Measurements from ENCODE around the gene CACNA2D3. TPM values are rescaled to one million over a fixed set of nuclear protein-coding genes. Genes with fewer than 3 reads are reported as not detected.

The CACNA2D3 gene
- total RNA-seq, 6 experiments from 2014 or later = 0.14 to 0.23 (median 0.19) TPM; not detected in 2

DNA sequence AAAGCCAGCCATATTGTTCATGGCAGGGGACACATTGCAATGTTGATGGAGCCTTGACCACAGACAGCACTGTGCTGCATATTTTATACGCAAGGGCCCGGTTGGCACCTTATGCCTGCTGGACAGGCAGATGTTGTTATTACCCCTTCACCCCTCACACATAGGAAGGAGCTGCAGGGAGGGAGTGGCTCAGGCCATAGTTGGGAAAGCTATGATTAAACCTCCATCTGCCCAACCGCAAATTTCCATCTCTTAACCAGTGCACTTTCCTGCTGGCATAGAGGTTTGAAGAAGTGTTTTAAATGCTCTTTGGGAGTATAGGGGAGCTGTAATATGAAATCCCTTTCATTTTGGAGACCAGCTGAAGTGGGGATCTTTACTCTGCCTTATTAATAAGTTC is 224.7 kb downstream of the CACNA2D3 start:
- no peak overlapping the region for H3K27ac Mint-ChIP-seq
- no peaks in the 10 kb centered on the region; the same call in 1 of the 2 replicates for H3K27me3 Mint-ChIP-seq (ENCODE audit: insufficient read depth)
- no peak for DNase-seq
- no peak overlapping the region for H3K4me3 Mint-ChIP-seq
- H3K36me3 Mint-ChIP-seq (ENCODE audit: low read depth) = no peaks in the 10 kb centered on the region; the same call in 1 of the 2 replicates
- TF ChIP-seq CTCF (IDR thresholded peaks at IDR 0.05) = no peak
- H3K9me3 Mint-ChIP-seq = peaks cover 56% of the 10 kb centered on the region
- no peaks in the 10 kb centered on the region for H3K4me1 Mint-ChIP-seq (ENCODE audit: low read depth)

- Mint-ChIP-seq H3K36me3 (ENCODE audit: low read depth) (no peaks in the 10 kb centered on the region; the same call in 1 of the 2 replicates), H3K9me3 (peaks cover 54% of the 10 kb centered on the region), H3K27ac (no peak overlapping the region), H3K27me3 (ENCODE audit: insufficient read depth) (no peaks in the 10 kb centered on the region), H3K4me3 (no peak overlapping the region), H3K4me1 (ENCODE audit: low read depth) (no peaks in the 10 kb centered on the region)
- no peak for DNase-seq
- no peak for TF ChIP-seq CTCF (IDR thresholded peaks at IDR 0.05)
Observed at GRCh38 chr3:54347933-54348332, 225.6 kb downstream of the CACNA2D3 start.

DNA sequence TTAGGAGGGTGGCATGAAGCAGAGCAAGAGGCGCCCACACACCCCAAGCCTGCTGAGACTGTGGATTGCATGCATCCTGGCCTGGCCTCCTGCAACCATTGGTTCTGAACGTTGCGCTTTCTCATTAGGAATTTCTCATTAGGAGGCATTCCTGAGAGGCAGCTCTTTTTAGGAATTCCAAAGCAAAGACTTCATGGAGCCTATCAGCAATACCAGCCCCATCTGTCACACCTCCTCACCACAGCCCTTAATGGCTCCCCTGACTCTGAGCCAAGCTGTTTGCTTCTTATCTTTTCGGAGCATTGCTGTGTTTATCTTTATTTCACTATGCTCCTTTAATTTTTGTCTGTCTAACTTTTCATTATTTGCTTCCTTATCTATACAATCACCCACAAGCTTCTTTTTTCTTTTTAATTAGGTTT is 226.9 kb downstream of the CACNA2D3 start:
- H3K4me1 Mint-ChIP-seq (ENCODE audit: low read depth) = no peaks in the 10 kb centered on the region
- H3K9me3 Mint-ChIP-seq = peaks cover 55% of the 10 kb centered on the region
- TF ChIP-seq CTCF (IDR thresholded peaks at IDR 0.05) = no peak
- no peak overlapping the region for H3K4me3 Mint-ChIP-seq
- no peak for DNase-seq
- no peaks in the 10 kb centered on the region for H3K27me3 Mint-ChIP-seq (ENCODE audit: insufficient read depth)
- no peaks in the 10 kb centered on the region for H3K36me3 Mint-ChIP-seq (ENCODE audit: low read depth)
- no peak overlapping the region for H3K27ac Mint-ChIP-seq

GRCh38 chr3:54349691-54350090 is 227.3 kb downstream of the CACNA2D3 start:
- no peak for DNase-seq
- peaks cover 59% of the 10 kb centered on the region for H3K9me3 Mint-ChIP-seq
- H3K4me3 Mint-ChIP-seq = no peak overlapping the region
- TF ChIP-seq CTCF (IDR thresholded peaks at IDR 0.05) = no peak
- H3K36me3 Mint-ChIP-seq (ENCODE audit: low read depth) = no peaks in the 10 kb centered on the region
- no peaks in the 10 kb centered on the region for H3K27me3 Mint-ChIP-seq (ENCODE audit: insufficient read depth)
- H3K4me1 Mint-ChIP-seq (ENCODE audit: low read depth) = no peaks in the 10 kb centered on the region
- no peak overlapping the region for H3K27ac Mint-ChIP-seq

DNA sequence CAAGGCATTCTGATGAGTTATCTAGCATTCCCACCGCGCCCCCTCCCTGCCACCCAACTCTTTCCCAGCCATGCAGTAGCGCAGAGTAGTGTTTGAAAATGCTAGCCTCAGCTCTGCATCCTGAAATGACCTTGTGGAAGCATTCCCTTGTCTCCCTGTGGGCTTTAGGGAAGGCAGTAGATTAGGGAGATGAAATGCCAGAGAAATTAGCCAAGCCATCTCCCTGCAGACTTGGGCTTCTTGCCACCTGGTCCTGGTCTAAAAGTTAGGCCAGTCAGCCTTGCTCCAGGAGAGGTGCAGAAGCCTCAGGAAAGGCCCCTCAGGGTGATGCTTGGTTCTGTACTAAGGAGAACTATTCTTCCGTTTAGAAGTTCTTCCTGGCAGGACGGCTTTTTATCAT is 231.2 kb downstream of the CACNA2D3 start:
- Mint-ChIP-seq H3K9me3 (peaks cover 62% of the 10 kb centered on the region), H3K27ac (no peak overlapping the region), H3K36me3 (ENCODE audit: low read depth) (no peaks in the 10 kb centered on the region; the same call in 1 of the 2 replicates), H3K4me3 (no peak overlapping the region), H3K4me1 (ENCODE audit: low read depth) (no peaks in the 10 kb centered on the region), H3K27me3 (ENCODE audit: insufficient read depth) (no peaks in the 10 kb centered on the region)
- DNase-seq = no peak
- TF ChIP-seq CTCF (IDR thresholded peaks at IDR 0.05) = no peak

GRCh38 chr3:54353946-54354345 is 231.6 kb downstream of the CACNA2D3 start:
- H3K4me3 Mint-ChIP-seq = no peak overlapping the region
- no peak for DNase-seq
- no peaks in the 10 kb centered on the region for H3K27me3 Mint-ChIP-seq (ENCODE audit: insufficient read depth)
- no peaks in the 10 kb centered on the region; the same call in 1 of the 2 replicates for H3K36me3 Mint-ChIP-seq (ENCODE audit: low read depth)
- no peaks in the 10 kb centered on the region for H3K4me1 Mint-ChIP-seq (ENCODE audit: low read depth)
- TF ChIP-seq CTCF (IDR thresholded peaks at IDR 0.05) = no peak
- H3K27ac Mint-ChIP-seq = no peak overlapping the region
- H3K9me3 Mint-ChIP-seq = peaks cover 59% of the 10 kb centered on the region
